Measurements from ENCODE around the gene MT1B. TPM values are rescaled to one million over a fixed set of nuclear protein-coding genes. Genes with fewer than 3 reads are reported as not detected.

Gene MT1B
- total RNA-seq, 1 experiment from 2014 or later = not detected

DNA sequence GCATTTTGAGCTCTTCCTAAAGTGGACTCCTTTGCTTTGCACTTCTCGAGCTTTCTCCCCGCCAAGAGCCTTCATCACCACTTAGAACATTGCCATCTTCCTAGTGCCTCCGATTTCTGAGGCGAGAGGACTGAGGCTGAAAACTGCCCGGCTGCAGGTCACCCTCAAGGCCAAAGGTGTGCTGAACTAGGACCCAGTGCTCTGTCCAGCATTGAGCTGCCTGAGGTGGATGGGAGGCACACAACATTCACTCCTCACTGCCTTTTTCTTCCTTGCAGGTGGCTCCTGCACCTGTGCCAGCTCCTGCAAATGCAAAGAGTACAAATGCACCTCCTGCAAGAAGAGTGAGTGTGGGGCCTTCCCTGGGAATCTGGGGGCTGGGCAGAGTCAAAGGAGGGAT lies 7.9 kb upstream of the MT1B start:
- H2BK12ac ChIP-seq (ENCODE audit: insufficient read length, low read depth, low read length) = no peak overlapping the region
- Mint-ChIP-seq H3K9me3 (no peaks in the 10 kb centered on the region; a peak in 1 of 5 replicates), H3K36me3 (ENCODE audit: insufficient read depth in 1 of 3, low read depth in 3 of 3) (no peaks in the 10 kb centered on the region), H3K4me1 (peaks cover 16 to 29% of the 10 kb centered on the region in 2 experiments), H3K27ac (no peak overlapping the region; a peak in 1 of 7 replicates), H3K27me3 (ENCODE audit: low read depth) (peaks cover 99% of the 10 kb centered on the region), H3K4me3 (peak overlapping the region; percentile 54 to 76)
- no peak overlapping the region for H2BK15ac ChIP-seq (ENCODE audit: low read depth, low read length)
- no peak overlapping the region for H3K27ac ChIP-seq (ENCODE audit: insufficient read length, low read depth, low read length)
- no peak overlapping the region for H3K14ac ChIP-seq (ENCODE audit: insufficient read depth, low read length)
- no peak overlapping the region for H2BK5ac ChIP-seq (ENCODE audit: insufficient read length, low read length)
- H4K91ac ChIP-seq (ENCODE audit: insufficient read length, low read depth, low read length) = no peak overlapping the region
- H3K23ac ChIP-seq (ENCODE audit: insufficient read length, low read depth, low read length) = no peak overlapping the region
- no peak overlapping the region for H2AFZ ChIP-seq (ENCODE audit: low read length)
- no peaks in the 10 kb centered on the region for H3K79me2 ChIP-seq (ENCODE audit: insufficient read depth, low read length)
- no peak overlapping the region for H3K4ac ChIP-seq (ENCODE audit: low read depth, low read length)
- WGBS (ENCODE audit: extremely low coverage, insufficient read length, low lambda C conversion rate) = no CpG with 5 or more reads among the region's 5 CpGs
- H4K5ac ChIP-seq (ENCODE audit: insufficient read length, low read depth, low read length) = no peak overlapping the region
- TF ChIP-seq, protein P1, sequence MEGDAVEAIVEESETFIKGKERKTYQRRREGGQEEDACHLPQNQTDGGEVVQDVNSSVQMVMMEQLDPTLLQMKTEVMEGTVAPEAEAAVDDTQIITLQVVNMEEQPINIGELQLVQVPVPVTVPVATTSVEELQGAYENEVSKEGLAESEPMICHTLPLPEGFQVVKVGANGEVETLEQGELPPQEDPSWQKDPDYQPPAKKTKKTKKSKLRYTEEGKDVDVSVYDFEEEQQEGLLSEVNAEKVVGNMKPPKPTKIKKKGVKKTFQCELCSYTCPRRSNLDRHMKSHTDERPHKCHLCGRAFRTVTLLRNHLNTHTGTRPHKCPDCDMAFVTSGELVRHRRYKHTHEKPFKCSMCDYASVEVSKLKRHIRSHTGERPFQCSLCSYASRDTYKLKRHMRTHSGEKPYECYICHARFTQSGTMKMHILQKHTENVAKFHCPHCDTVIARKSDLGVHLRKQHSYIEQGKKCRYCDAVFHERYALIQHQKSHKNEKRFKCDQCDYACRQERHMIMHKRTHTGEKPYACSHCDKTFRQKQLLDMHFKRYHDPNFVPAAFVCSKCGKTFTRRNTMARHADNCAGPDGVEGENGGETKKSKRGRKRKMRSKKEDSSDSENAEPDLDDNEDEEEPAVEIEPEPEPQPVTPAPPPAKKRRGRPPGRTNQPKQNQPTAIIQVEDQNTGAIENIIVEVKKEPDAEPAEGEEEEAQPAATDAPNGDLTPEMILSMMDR (conservative IDR thresholded peaks at IDR 0.05) = no peak
- no peak for DNase-seq
- H2BK20ac ChIP-seq (ENCODE audit: low read depth, low read length, poor library complexity, severe bottlenecking) = no peak overlapping the region
- H2AK5ac ChIP-seq (ENCODE audit: insufficient read length, low read length) = no peak overlapping the region
- H3K18ac ChIP-seq (ENCODE audit: insufficient read length, low read depth, low read length) = no peak overlapping the region
- no peak overlapping the region for H4K8ac ChIP-seq (replicated peaks; ENCODE audit: insufficient read length, low read depth, low read length)
- H3K79me1 ChIP-seq (ENCODE audit: insufficient read depth, low read depth, low read length, poor library complexity, severe bottlenecking) = no peaks in the 10 kb centered on the region
- no peaks in the 10 kb centered on the region for H4K20me1 ChIP-seq (ENCODE audit: control insufficient read depth, insufficient read depth, insufficient read length)
- no peak overlapping the region for H3T11ph ChIP-seq (ENCODE audit: low read length)
- no peak overlapping the region for H2BK120ac ChIP-seq (ENCODE audit: low read depth, low read length, poor library complexity, severe bottlenecking)
- peak overlapping the region; percentile 43 for H3K4me2 ChIP-seq (ENCODE audit: insufficient read depth, insufficient read length, low read length)
- H3K9ac ChIP-seq (ENCODE audit: extremely low read depth, insufficient read length, low read length) = no peak overlapping the region
- H3K56ac ChIP-seq (ENCODE audit: insufficient read length, low read depth, low read length) = no peak overlapping the region
- H3K27me3 ChIP-seq (ENCODE audit: insufficient read depth, low read length) = peaks cover 75% of the 10 kb centered on the region
- no peaks in the 10 kb centered on the region for H3K23me2 ChIP-seq (ENCODE audit: insufficient read length, low read depth, low read length, poor library complexity, severe bottlenecking)
- no peaks in the 10 kb centered on the region for H3K4me1 ChIP-seq (ENCODE audit: insufficient read depth, low read length)
- H3K9me3 ChIP-seq (ENCODE audit: control insufficient read depth, low read depth, low read length) = no peaks in the 10 kb centered on the region

All from H9 (cell line).